ENCODE measurements around the gene KCNIP2. TPM values are rescaled to one million over a fixed set of nuclear protein-coding genes. Genes with fewer than 3 reads are reported as not detected.

The KCNIP2 gene
- total and polyA plus RNA-seq, 2 of the 4 experiments (the other 2 are of a cell fraction) = under 0.01 to 0.87 TPM

GRCh38 chr10:101781984-101782810 is 61.4 kb downstream of the KCNIP2 start:
- peak overlapping the region; percentile 92 for H2AFZ ChIP-seq (replicated peaks; ENCODE audit: low read length, poor library complexity)

More at GRCh38 chr10:101781984-101782810, 61.4 kb downstream of the KCNIP2 start:
- no peaks in the 10 kb centered on the region for H3K9me1 ChIP-seq (ENCODE audit: insufficient read depth, low read length)
- H3K23ac ChIP-seq (ENCODE audit: low read depth, low read length) = peak overlapping the region; percentile 59; the same call in 1 of the 2 replicates
- H4K8ac ChIP-seq (ENCODE audit: low read depth in 2 of 2, low read length in 2 of 2) = peak overlapping the region in 1 of 2 experiments; percentile 80; a peak in 1 of 4 replicates
- peak overlapping the region; percentile 93 for H2AK5ac ChIP-seq (ENCODE audit: low read depth, low read length)
- H4K20me1 ChIP-seq (ENCODE audit: insufficient read depth, low read length) = peaks cover 39% of the 10 kb centered on the region
- H3K4me3 ChIP-seq (ENCODE audit: insufficient read depth, low read depth, low read length) = peak overlapping the region; percentile 63
- H3K56ac ChIP-seq (ENCODE audit: extremely low read depth, insufficient read depth, low read length) = no peak overlapping the region
- H3K27me3 ChIP-seq (ENCODE audit: control insufficient read depth, insufficient read depth, low read length) = peaks cover 10% of the 10 kb centered on the region
- H2BK15ac ChIP-seq (ENCODE audit: low read depth, low read length) = no peak overlapping the region
- peak overlapping the region; percentile 46 for H3K14ac ChIP-seq (replicated peaks; ENCODE audit: low read depth, low read length)
- CTCF ChIA-PET = interaction anchor here (0.8 kb wide), 1 partner anchor 11 kb away, joined by 3 read pairs; no protein-coding TSS in a partner anchor
- intact Hi-C loops (cut with micrococcal nuclease) (loop anchor here (1.0 to 10.0 kb wide), 4 partner anchors 180 to 621 kb away; no protein-coding TSS in a partner anchor), in situ Hi-C loops (cut with MboI; ENCODE audit: low sequenced_read_pairs) (loop anchor here (5.0 kb wide), 2 partner anchors 175 to 570 kb away; no protein-coding TSS in a partner anchor), dilution Hi-C loops (cut with HindIII; ENCODE audit: low sequenced_read_pairs, unreplicated experiment) (no loop called here)
- H3K9ac ChIP-seq (ENCODE audit: low read depth, low read length) = peak overlapping the region; percentile 67
- H3K9me3 ChIP-seq (ENCODE audit: control insufficient read depth, insufficient read depth, low read length) = no peaks in the 10 kb centered on the region
- H3K36me3 ChIP-seq (ENCODE audit: control insufficient read depth, insufficient read depth, low read length) = peaks cover 14% of the 10 kb centered on the region
- DNase-seq (no peak), ATAC-seq (ENCODE audit: low read depth) (no peak)
- no peak overlapping the region for H3K18ac ChIP-seq (ENCODE audit: low read depth, low read length)
- H3K27ac ChIP-seq (ENCODE audit: insufficient read depth, low read length) = no peak overlapping the region; the same call in 1 of the 2 replicates
- peak overlapping the region; percentile 91 for H3K4me2 ChIP-seq (ENCODE audit: low read depth, low read length)
- H2BK5ac ChIP-seq (ENCODE audit: low read depth, low read length, poor library complexity, severe bottlenecking) = no peak overlapping the region
- H3K4ac ChIP-seq (ENCODE audit: low read depth, low read length) = peak overlapping the region; percentile 84; the same call in 1 of the 2 replicates
- no peak overlapping the region for H2BK120ac ChIP-seq (ENCODE audit: low read depth, low read length)
- no TSS peak for BruUV-seq (replicated peaks)
- H4K5ac ChIP-seq (ENCODE audit: low read depth, low read length) = no peak overlapping the region
- H2AK9ac ChIP-seq (replicated peaks; ENCODE audit: low read depth, low read length, poor library complexity) = peak overlapping the region; percentile 97
- TF ChIP-seq BHLHE40 (IDR thresholded peaks at IDR 0.05; ENCODE audit: low read depth, low read length) (no peak), ELK1 (IDR thresholded peaks at IDR 0.05; ENCODE audit: borderline replicate concordance, low read depth, low read length) (no peak), POLR2A (IDR thresholded peaks at IDR 0.05; ENCODE audit: low read depth, low read length) (no peak), FOS (IDR thresholded peaks at IDR 0.05; ENCODE audit: low read depth, low read length) (no peak), MXI1 (IDR thresholded peaks at IDR 0.05; ENCODE audit: borderline replicate concordance, low read depth, low read length) (no peak), RCOR1 (IDR thresholded peaks at IDR 0.05; ENCODE audit: insufficient replicate concordance, low read length) (no peak), MAFK (IDR thresholded peaks at IDR 0.05; ENCODE audit: low read depth, low read length) (no peak), NFE2L2 (IDR thresholded peaks at IDR 0.05; ENCODE audit: low read depth, low read length) (no peak), RAD21 (IDR thresholded peaks at IDR 0.05; ENCODE audit: low read length) (no peak)
- TF ChIP-seq, protein P1, sequence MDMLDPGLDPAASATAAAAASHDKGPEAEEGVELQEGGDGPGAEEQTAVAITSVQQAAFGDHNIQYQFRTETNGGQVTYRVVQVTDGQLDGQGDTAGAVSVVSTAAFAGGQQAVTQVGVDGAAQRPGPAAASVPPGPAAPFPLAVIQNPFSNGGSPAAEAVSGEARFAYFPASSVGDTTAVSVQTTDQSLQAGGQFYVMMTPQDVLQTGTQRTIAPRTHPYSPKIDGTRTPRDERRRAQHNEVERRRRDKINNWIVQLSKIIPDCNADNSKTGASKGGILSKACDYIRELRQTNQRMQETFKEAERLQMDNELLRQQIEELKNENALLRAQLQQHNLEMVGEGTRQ (IDR thresholded peaks at IDR 0.05; ENCODE audit: low read depth, low read length) = no peak
- H2BK20ac ChIP-seq (ENCODE audit: low read depth, low read length) = no peak overlapping the region
- H4K91ac ChIP-seq (ENCODE audit: insufficient read depth, low read depth, low read length) = 0 out of 2 replicates have a peak overlapping the region, but pooled peaks have one; percentile 23
- H3K79me1 ChIP-seq (ENCODE audit: low read depth in 1 of 2, low read length in 2 of 2) = peaks cover 27 to 51% of the 10 kb centered on the region in 2 experiments
- POLR2A ChIA-PET (ENCODE audit: unreplicated experiment) = no interaction called here
- H3K4me1 ChIP-seq (ENCODE audit: control insufficient read depth, insufficient read depth, low read length) = peaks cover 11% of the 10 kb centered on the region
- 81% methylated on average over 3 of the region's 17 CpGs; no CpG with 5 or more reads in 1 of the 2 experiments for WGBS, 2 experiments (ENCODE audit: extremely low coverage in 2 of 2, insufficient read length in 1 of 2)

Data from IMR-90 (cell line).